ENCODE data around the gene SH3GL2. TPM values are rescaled to one million over a fixed set of nuclear protein-coding genes. Genes with fewer than 3 reads are reported as not detected.
A peak's percentile ranks its signal among the peaks of the same experiment; 100 is the strongest.

SH3GL2 gene
- total RNA-seq (10 to 100 TPM in 2 of 9 donors, 1 to 10 TPM in 7; 1.8 to 20.9 (median 5.9) TPM), polyA plus RNA-seq (1 to 10 TPM; 1.3 to 3.5 TPM)
- long read RNA-seq, donor 1, transcript SH3GL2-201 (9 exons, 2,565 nt), result major isoform, 10 of 12 reads
- long read RNA-seq, donor 1, partial matches to known transcripts, result 1 of 12 reads
- long read RNA-seq, donor 1, other reads (novel, unspliced or antisense), result 1 of 12 reads
- long read RNA-seq, donor 2, transcript SH3GL2-201 (9 exons, 2,565 nt), result major isoform, 77 of 84 reads
- long read RNA-seq, donor 2, partial matches to known transcripts, result 4 of 84 reads
- long read RNA-seq, donor 2, other reads (novel, unspliced or antisense), result 3 of 84 reads
- long read RNA-seq, donor 3, transcript SH3GL2-201 (9 exons, 2,565 nt), result major isoform, 6 of 8 reads
- long read RNA-seq, donor 3, partial matches to known transcripts, result 0 of 8 reads
- long read RNA-seq, donor 3, other reads (novel, unspliced or antisense), result 2 of 8 reads

- H3K4me1 ChIP-seq, result peaks cover 0 to 15% (median 1%) of the 10 kb centered on the region in 12 donors
- ATAC-seq, result peak in 3 of 4 donors; percentile 72 to 95 (median 92)
- peak; percentile 28 to 62 (median 56) for DNase-seq
- peak within 1 kb of the TSS in 2 of 12 donors; percentile 16 to 29 for H3K27ac ChIP-seq
- WGBS, 4 donors, result 1 to 2% (median 1%) methylated on average over 32 to 109 of the region's 109 CpGs
- peaks cover 3 to 42% (median 14%) of the 10 kb centered on the region in 9 donors for H3K27me3 ChIP-seq
- intact Hi-C loops (cut with DNase I), result no loop called here
- peak within 1 kb of the TSS; percentile 37 to 83 (median 58) for H3K4me3 ChIP-seq
- H3K36me3 ChIP-seq, result no peaks in the 10 kb centered on the region
- TF ChIP-seq POLR2A (IDR thresholded peaks at IDR 0.05), result peak in 1 of 2 donors; percentile 32
- TF ChIP-seq, protein P1, sequence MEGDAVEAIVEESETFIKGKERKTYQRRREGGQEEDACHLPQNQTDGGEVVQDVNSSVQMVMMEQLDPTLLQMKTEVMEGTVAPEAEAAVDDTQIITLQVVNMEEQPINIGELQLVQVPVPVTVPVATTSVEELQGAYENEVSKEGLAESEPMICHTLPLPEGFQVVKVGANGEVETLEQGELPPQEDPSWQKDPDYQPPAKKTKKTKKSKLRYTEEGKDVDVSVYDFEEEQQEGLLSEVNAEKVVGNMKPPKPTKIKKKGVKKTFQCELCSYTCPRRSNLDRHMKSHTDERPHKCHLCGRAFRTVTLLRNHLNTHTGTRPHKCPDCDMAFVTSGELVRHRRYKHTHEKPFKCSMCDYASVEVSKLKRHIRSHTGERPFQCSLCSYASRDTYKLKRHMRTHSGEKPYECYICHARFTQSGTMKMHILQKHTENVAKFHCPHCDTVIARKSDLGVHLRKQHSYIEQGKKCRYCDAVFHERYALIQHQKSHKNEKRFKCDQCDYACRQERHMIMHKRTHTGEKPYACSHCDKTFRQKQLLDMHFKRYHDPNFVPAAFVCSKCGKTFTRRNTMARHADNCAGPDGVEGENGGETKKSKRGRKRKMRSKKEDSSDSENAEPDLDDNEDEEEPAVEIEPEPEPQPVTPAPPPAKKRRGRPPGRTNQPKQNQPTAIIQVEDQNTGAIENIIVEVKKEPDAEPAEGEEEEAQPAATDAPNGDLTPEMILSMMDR (IDR thresholded peaks at IDR 0.05), result no peak
- no peaks in the 10 kb centered on the region for H3K9me3 ChIP-seq
Measured at GRCh38 chr9:17578911-17579793, at the start of gene SH3GL2. Gene SH3GL2 (plus strand): TSS chr9:17579066.

GRCh38 chr9:17531642-17532254, 47.1 kb upstream of the SH3GL2 start:
- no peak for DNase-seq

DNA sequence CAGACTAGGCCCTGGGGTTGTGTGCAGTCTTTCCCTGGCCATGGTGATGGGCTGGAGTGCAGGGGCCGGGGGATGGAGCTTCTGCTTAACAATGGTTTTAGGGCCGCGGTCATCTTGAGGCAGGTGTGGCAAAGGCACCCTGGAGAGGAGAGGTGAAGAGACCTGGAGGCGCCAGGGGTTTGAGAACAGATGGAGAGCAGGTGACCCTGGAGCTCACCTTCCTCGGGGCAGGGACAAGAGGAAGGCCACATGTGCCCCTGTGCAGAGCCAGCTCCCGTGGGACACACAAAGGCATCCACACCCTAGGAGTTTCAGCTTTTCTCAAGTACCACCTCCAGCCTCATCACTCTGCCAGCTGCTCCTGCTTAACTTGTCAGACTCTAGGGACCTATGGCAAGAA, 46.4 kb upstream of the SH3GL2 start:
- Histone ChIP-seq H3K36me3 (no peaks in the 10 kb centered on the region), H3K4me3 (no peak overlapping the region), H3K9me3 (no peaks in the 10 kb centered on the region), H3K4me1 (peaks cover 0 to 3% (median 0%) of the 10 kb centered on the region in 12 donors), H3K27me3 (no peaks in the 10 kb centered on the region), H3K27ac (no peak overlapping the region)
- ATAC-seq (peak in 1 of 4 donors; percentile 24), DNase-seq (no peak)
- WGBS, 4 donors, result 80 to 90% (median 82%) methylated on average over 6 of the region's 6 CpGs
- intact Hi-C loops (cut with DNase I), result loop anchor here in 7 of 10 donors (2.0 to 10.0 kb wide), 5 partner anchors 262 to 1925 kb away; no protein-coding TSS in a partner anchor
- no peak for TF ChIP-seq POLR2A (IDR thresholded peaks at IDR 0.05)
- TF ChIP-seq, protein P1 (IDR thresholded peaks at IDR 0.05), result no peak

More at GRCh38 chr9:17531642-17532254, 47.1 kb upstream of the SH3GL2 start:
- H3K4me1 ChIP-seq, result peaks cover 0 to 3% (median 0%) of the 10 kb centered on the region in 12 donors
- intact Hi-C loops (cut with DNase I), result loop anchor here (1.0 to 10.0 kb wide), 9 partner anchors 263 to 1926 kb away; no protein-coding TSS in a partner anchor
- no peaks in the 10 kb centered on the region for H3K27me3 ChIP-seq
- ATAC-seq, result no peak
- no peak overlapping the region for H3K27ac ChIP-seq
- TF ChIP-seq POLR2A (IDR thresholded peaks at IDR 0.05), result no peak
- TF ChIP-seq, protein P1 (IDR thresholded peaks at IDR 0.05), result peak; percentile 37 to 73 (median 58)
- no peaks in the 10 kb centered on the region for H3K36me3 ChIP-seq
- H3K9me3 ChIP-seq, result no peaks in the 10 kb centered on the region
- WGBS, 4 donors, result 42 to 46% (median 45%) methylated on average over 10 of the region's 10 CpGs
- H3K4me3 ChIP-seq, result no peak overlapping the region

Measured in heart left ventricle (tissue), 16 donors.